H1 (cell line): Measurements from ENCODE around the gene MRPS6. TPM values are rescaled to one million over a fixed set of nuclear protein-coding genes. Genes with fewer than 3 reads are reported as not detected.

Experiments
- CTCF ChIA-PET: fragments of 300-600 bp; sonication (Branson Sonifier 250); formaldehyde crosslinking; loops from one replicate; lab custom pipeline; 2021; ENCODE audit not compliant: partially characterized antibody; lab: Charles Lee
- POLR2A ChIA-PET: fragments of 300-600 bp; sonication (Branson Sonifier 250); formaldehyde crosslinking; loops from one replicate; lab custom pipeline; 2021; ENCODE audit warnings: inconsistent platforms; ENCODE audit not compliant: partially characterized antibody; lab: Charles Lee
- DNase-seq, 2 experiments: peaks; one replicate each; pipeline versions ENCODE4 v3.0.0 to v3.0.0-alpha.2; 2010 to 2022; ENCODE audit warnings: low spot score in 2 of 2, low read depth in 1 of 2, mixed read lengths in 1 of 2
- FAIRE-seq: peaks from 2 replicates; lab custom pipeline; 2011; peaks lifted over from hg19 to GRCh38; lab: Jason Lieb, UNC
- H2AFZ ChIP-seq: 2 replicates; pipeline ENCODE4 v1.8.1; 2012; ENCODE audit warnings: low read length, inconsistent platforms
- H2AK5ac ChIP-seq: 2 replicates; pipeline ENCODE4 v1.6.1; 2013; ENCODE audit warnings: low read depth, low read length
- H2BK120ac ChIP-seq: replicated peaks from 2 replicates; pipeline ENCODE3; 2013; ENCODE audit warnings: low read depth, low read length, inconsistent platforms
- H2BK12ac ChIP-seq: 2 replicates; pipeline ENCODE4 v1.6.1; 2013; ENCODE audit warnings: low read depth, low read length
- H2BK15ac ChIP-seq: 2 replicates; pipeline ENCODE4 v1.6.1; 2013; ENCODE audit warnings: low read length
- H2BK20ac ChIP-seq: 2 replicates; pipeline ENCODE4 v1.6.1; 2013; ENCODE audit warnings: low read length
- H2BK5ac ChIP-seq: 2 replicates; pipeline ENCODE4 v1.6.1; 2013; ENCODE audit warnings: low read depth, low read length
- H3K14ac ChIP-seq: 2 replicates; pipeline ENCODE4 v1.6.1; 2013; ENCODE audit warnings: inconsistent platforms; ENCODE audit not compliant: insufficient read length
- H3K18ac ChIP-seq: 2 replicates; pipeline ENCODE4 v1.6.1; 2013; ENCODE audit warnings: low read length; ENCODE audit errors: extremely low read depth
- H3K23ac ChIP-seq: 2 replicates; pipeline ENCODE4 v1.6.1; 2013; ENCODE audit warnings: inconsistent platforms; ENCODE audit not compliant: insufficient read length
- H3K23me2 ChIP-seq: 2 replicates; pipeline ENCODE4 v1.6.1; 2013; ENCODE audit warnings: low read depth, low read length
- H3K27ac ChIP-seq: 2 replicates; pipeline ENCODE4 v1.6.1; 2011; ENCODE audit warnings: low read depth, low read length, inconsistent platforms
- H3K27me3 ChIP-seq, 4 experiments: replicated peaks in 1 of 4; 1 replicate in 1 of 4; 2 replicates in 3 of 4; pipeline versions ENCODE4 v1.6.1 to v1.8.1; 2011 to 2013; ENCODE audit warnings: low read length in 3 of 4, mild to moderate bottlenecking in 3 of 4, inconsistent platforms in 2 of 4, mixed read lengths in 2 of 4, moderate library complexity in 1 of 4; ENCODE audit not compliant: control insufficient read depth in 3 of 4, insufficient read depth in 3 of 4; ENCODE audit errors: extremely low read depth in 1 of 4
- H3K36me3 ChIP-seq, 4 experiments: 2 replicates each; pipeline versions ENCODE4 v1.6.1 to v1.8.1; 2011 to 2013; ENCODE audit warnings: mild to moderate bottlenecking in 4 of 4, low read length in 3 of 4, moderate library complexity in 2 of 4, control low read depth in 1 of 4, inconsistent platforms in 1 of 4; ENCODE audit not compliant: insufficient read depth in 4 of 4, control insufficient read depth in 2 of 4
- H3K4ac ChIP-seq: replicated peaks from 2 replicates; pipeline ENCODE3; 2013; ENCODE audit warnings: low read length, low read depth, mixed read lengths, inconsistent platforms; ENCODE audit not compliant: insufficient read length
- H3K4me1 ChIP-seq, 4 experiments: replicated peaks in 1 of 4; 1 replicate in 1 of 4; 2 replicates in 3 of 4; pipeline versions ENCODE4 v1.6.1 to v1.8.1; 2011 to 2013; ENCODE audit warnings: low read length in 3 of 4, inconsistent platforms in 2 of 4, mixed read lengths in 1 of 4; ENCODE audit not compliant: insufficient read depth in 4 of 4, control insufficient read depth in 3 of 4
- H3K4me2 ChIP-seq, 2 experiments: 2 replicates each; pipeline versions ENCODE4 v1.6.1 to v1.8.1; 2011 to 2013; ENCODE audit warnings: low read depth in 2 of 2, low read length in 2 of 2, control low read depth in 1 of 2, inconsistent platforms in 1 of 2, mild to moderate bottlenecking in 1 of 2; ENCODE audit not compliant: insufficient read depth in 1 of 2
- H3K4me3 ChIP-seq, 4 experiments: fragments of 200-600, 300-600 bp in 1 of 4; sonication (generic), shearing (Covaris generic), sonication (Bioruptor Twin) in 1 of 4; 2 replicates each; pipeline versions ENCODE4 v1.5.1 to v1.8.1; 2011 to 2016; ENCODE audit warnings: low read length in 4 of 4, low read depth in 3 of 4, control low read depth in 2 of 4, inconsistent platforms in 2 of 4, mild to moderate bottlenecking in 2 of 4, mixed read lengths in 1 of 4, moderate library complexity in 1 of 4; ENCODE audit not compliant: insufficient read depth in 2 of 4; ENCODE audit errors: extremely low read depth in 1 of 4
- H3K56ac ChIP-seq: replicated peaks from 2 replicates; pipeline ENCODE3; 2013; ENCODE audit warnings: low read depth, mild to moderate bottlenecking, mixed read lengths, low read length, inconsistent platforms; ENCODE audit not compliant: insufficient read length
- H3K79me1 ChIP-seq: 2 replicates; pipeline ENCODE4 v1.6.1; 2013; ENCODE audit warnings: low read depth, low read length, control low read depth
- H3K79me2 ChIP-seq, 2 experiments: 2 replicates each; pipeline versions ENCODE4 v1.6.1 to v1.8.1; 2012 to 2013; ENCODE audit warnings: low read length in 2 of 2, mild to moderate bottlenecking in 2 of 2, inconsistent platforms in 1 of 2; ENCODE audit not compliant: insufficient read depth in 2 of 2, control insufficient read depth in 1 of 2
- H3K9ac ChIP-seq, 4 experiments: replicated peaks in 1 of 4; 1 replicate in 1 of 4; 2 replicates in 3 of 4; pipeline versions ENCODE4 v1.6.1 to v1.8.1; 2011 to 2013; ENCODE audit warnings: low read depth in 3 of 4, low read length in 3 of 4, control low read depth in 2 of 4, mild to moderate bottlenecking in 2 of 4, moderate library complexity in 2 of 4, inconsistent platforms in 1 of 4; ENCODE audit errors: extremely low read depth in 1 of 4
- H3K9me3 ChIP-seq, 2 experiments: 2 replicates each; pipeline versions ENCODE4 v1.6.1 to v1.8.1; 2012 to 2013; ENCODE audit warnings: mild to moderate bottlenecking in 2 of 2, moderate library complexity in 2 of 2, control low read depth in 1 of 2, inconsistent platforms in 1 of 2, low read depth in 1 of 2, low read length in 1 of 2, mixed read lengths in 1 of 2; ENCODE audit not compliant: insufficient read depth in 2 of 2
- H4K20me1 ChIP-seq, 2 experiments: replicated peaks in 1 of 2; 2 replicates each; pipeline versions ENCODE3 to v1.8.1; 2011 to 2013; ENCODE audit warnings: inconsistent platforms in 2 of 2, low read length in 2 of 2, mild to moderate bottlenecking in 1 of 2; ENCODE audit not compliant: insufficient read depth in 2 of 2, control insufficient read depth in 1 of 2
- H4K5ac ChIP-seq: 2 replicates; pipeline ENCODE4 v1.6.1; 2013; ENCODE audit warnings: low read length, low read depth, mixed read lengths, inconsistent platforms; ENCODE audit not compliant: insufficient read length
- H4K8ac ChIP-seq: 2 replicates; pipeline ENCODE4 v1.8.0; 2013; ENCODE audit warnings: mild to moderate bottlenecking, moderate library complexity, low read length, inconsistent platforms; ENCODE audit not compliant: insufficient read depth; ENCODE audit errors: extremely low read depth
- H4K91ac ChIP-seq: replicated peaks from 2 replicates; pipeline ENCODE3; 2013; ENCODE audit warnings: low read length, mixed read lengths, inconsistent platforms; ENCODE audit not compliant: insufficient read length
- ASH2L ChIP-seq: fragments of 200-600, 300-600 bp; sonication (generic); IDR thresholded peaks from one replicate; pipeline ENCODE4 v1.7.1; 2017; ENCODE audit warnings: low read length
- CBX8 ChIP-seq: fragments of 300-800, 300-1000 bp; sonication (generic); IDR thresholded peaks from 2 replicates; pipeline ENCODE4 v1.7.1; 2016; ENCODE audit warnings: low read depth, low read length, borderline replicate concordance
- EGR1 ChIP-seq: IDR thresholded peaks from 2 replicates; pipeline ENCODE4 v1.6.1; 2011; ENCODE audit warnings: low read depth, low read length, borderline replicate concordance
- JUN ChIP-seq: IDR thresholded peaks from 2 replicates; pipeline ENCODE4 v1.6.1; 2011; ENCODE audit warnings: low read depth, mild to moderate bottlenecking, improper control_type of control experiment, low read length
- KDM1A ChIP-seq: fragments of 200-600, 300-600 bp; sonication (generic); IDR thresholded peaks from 2 replicates; pipeline ENCODE4 v1.7.1; 2016; ENCODE audit warnings: mild to moderate bottlenecking, low read length, borderline replicate concordance
- RAD21 ChIP-seq, 2 experiments: IDR thresholded peaks in 1 of 2; conservative IDR thresholded peaks in 1 of 2; 2 replicates each; pipeline ENCODE4 v1.6.1; 2011; ENCODE audit warnings: low read depth in 2 of 2, low read length in 2 of 2, improper control_type of control experiment in 1 of 2, inconsistent platforms in 1 of 2, mild to moderate bottlenecking in 1 of 2, moderate library complexity in 1 of 2
- SIN3A ChIP-seq, 2 experiments: IDR thresholded peaks in 1 of 2; conservative IDR thresholded peaks in 1 of 2; 2 replicates each; pipeline ENCODE4 v1.6.1; 2011 to 2012; ENCODE audit warnings: low read length in 2 of 2, improper control_type of control experiment in 1 of 2, low read depth in 1 of 2, mild to moderate bottlenecking in 1 of 2
- SIRT6 ChIP-seq: IDR thresholded peaks from one replicate; pipeline ENCODE4 v1.7.1; 2012; ENCODE audit warnings: low read length, inconsistent platforms
- SP1 ChIP-seq: IDR thresholded peaks from 2 replicates; pipeline ENCODE4 v1.6.1; 2011; ENCODE audit warnings: low read depth, low read length
- SUZ12 ChIP-seq: fragments of 200-600 bp; sonication (generic); IDR thresholded peaks from 2 replicates; pipeline ENCODE4 v1.6.1; 2012; ENCODE audit warnings: mild to moderate bottlenecking, inconsistent platforms, low read length, moderate library complexity, mixed read lengths
- TBP ChIP-seq: IDR thresholded peaks from 2 replicates; pipeline ENCODE4 v1.6.1; 2011; ENCODE audit warnings: low read depth, low read length, improper control_type of control experiment
- TCF12 ChIP-seq: IDR thresholded peaks from 2 replicates; pipeline ENCODE4 v1.6.1; 2011; ENCODE audit warnings: low read depth, mild to moderate bottlenecking, low read length
- USF2 ChIP-seq: IDR thresholded peaks from 2 replicates; pipeline ENCODE4 v1.6.1; 2011; ENCODE audit warnings: low read length, improper control_type of control experiment
- YY1 ChIP-seq: IDR thresholded peaks from 2 replicates; pipeline ENCODE4 v1.6.1; 2011; ENCODE audit warnings: low read depth, mild to moderate bottlenecking, low read length
- WGBS, 2 experiments: shearing (Covaris generic) in 1 of 2; methylation state at CpG; one replicate each; pipeline versions ENCODE4 v1.1.6 to v1.1.7; 2013 to 2015; ENCODE audit warnings: low lambda C conversion rate in 2 of 2, mixed read lengths in 2 of 2, inconsistent platforms in 1 of 2, low coverage in 1 of 2, missing lambda C conversion rate in 1 of 2; ENCODE audit not compliant: insufficient replicate concordance in 2 of 2, insufficient coverage in 1 of 2, insufficient read length in 1 of 2; ENCODE audit errors: extremely low coverage in 1 of 2, missing lambda C conversion rate in 1 of 2; 5-methylcytosine and 5-hydroxymethylcytosine counted together
- polyA plus RNA-seq, 7 experiments: library from polyadenylated mRNA; depleted of rRNA in 3 of 7; stranded (reverse) in 5 of 7; unstranded in 2 of 7; fragments of >200 nt in 5 of 7; fragments of 200-250 nt in 2 of 7; gene quantifications; 1 replicate in 5 of 7; 2 replicates in 1 of 7; 4 replicates in 1 of 7; pipeline versions ENCODE4 v1.2.1 to v1.2.3, GENCODE V29; 2011 to 2013; ENCODE audit warnings: missing spikeins in 2 of 7, mixed read lengths in 2 of 7
- total RNA-seq: library from RNA; stranded (reverse); fragmentation: NEBNext Ultra II Directional; extraction: Animal tissue kit (Norgen Biotek cat#: 25700); gene quantifications from 2 replicates; pipeline ENCODE4 v1.2.1, GENCODE V29; 2021

The MRPS6 gene
- total and polyA plus RNA-seq, 2 of the 8 experiments (the other 6 are each of a cell fraction or from before 2014, with no cell fraction given), result 62.7 to 156 TPM

- Histone ChIP-seq H3K36me3 (peaks cover 3 to 20% (median 11%) of the 10 kb centered on the region in 4 experiments; a peak in 5 of 8 replicates), H2BK20ac (no peak overlapping the region), H2BK5ac (no peak overlapping the region), H3K56ac (no peak overlapping the region), H3K9ac (no peak overlapping the region), H3K18ac (no peak overlapping the region), H4K91ac (no peak overlapping the region), H3K79me2 (0 out of 4 replicates have a peak, but pooled peaks cover 0 to 6% of the 10 kb centered on the region in 2 experiments), H4K20me1 (peaks cover 0 to 2% of the 10 kb centered on the region in 2 experiments), H2AK5ac (no peak overlapping the region), H3K14ac (no peak overlapping the region), H4K8ac (no peak overlapping the region), H4K5ac (no peak overlapping the region), H3K4me1 (no peaks in the 10 kb centered on the region), H2BK120ac (no peak overlapping the region), H2BK15ac (no peak overlapping the region), H3K4ac (no peak overlapping the region), H3K9me3 (peaks cover 17 to 22% of the 10 kb centered on the region in 2 experiments), H3K4me2 (no peak overlapping the region), H2AFZ (no peak overlapping the region), H3K79me1 (no peaks in the 10 kb centered on the region; the same call in 1 of the 2 replicates), H3K4me3 (no peak overlapping the region), H3K27me3 (no peaks in the 10 kb centered on the region), H3K23me2 (no peaks in the 10 kb centered on the region), H2BK12ac (no peak overlapping the region), H3K23ac (no peak overlapping the region), H3K27ac (no peak overlapping the region)
- 84% methylated on average over 3 of the region's 3 CpGs; no CpG with 5 or more reads in 1 of the 2 experiments for WGBS, 2 experiments
- ChIA-PET CTCF (interaction anchor here (0.6 to 1.5 kb wide), 2 partner anchors 113 to 365 kb away, joined by 3 read pairs; no protein-coding TSS in a partner anchor), POLR2A (no interaction called here)
- no peak for DNase-seq
- no peak for FAIRE-seq
- TF ChIP-seq ASH2L (no peak), TBP (no peak), JUN (no peak), RAD21 (IDR thresholded peaks at IDR 0.05 in 1 of 2, conservative IDR thresholded peaks at IDR 0.05 in 1 of 2; ENCODE audit: low read depth in 2 of 2, low read length in 2 of 2) (no peak), KDM1A (no peak), USF2 (no peak), SIRT6 (no peak), TCF12 (no peak), SIN3A (conservative IDR thresholded peaks at IDR 0.05 in 1 of 2, IDR thresholded peaks at IDR 0.05 in 1 of 2; ENCODE audit: low read depth in 1 of 2, low read length in 2 of 2) (no peak), SUZ12 (no peak), SP1 (no peak), YY1 (no peak), CBX8 (no peak), EGR1 (no peak)
Observed at GRCh38 chr21:34148419-34148804, 75.0 kb downstream of the MRPS6 start.
